ENCODE measurements around the gene LIN7B. TPM values are rescaled to one million over a fixed set of nuclear protein-coding genes. Genes with fewer than 3 reads are reported as not detected.

The LIN7B gene
- total and polyA plus RNA-seq, 4 donors: 2.2 to 3.8 (median 2.8) TPM

GRCh38 chr19:49160450-49161189 is 46.5 kb downstream of the LIN7B start:
- no peak overlapping the region for H3K27ac ChIP-seq (ENCODE audit: low read depth in 1 of 2, low read length in 2 of 2)
- H3K4me1 ChIP-seq (ENCODE audit: control insufficient read depth in 4 of 4, insufficient read depth in 4 of 4, low read length in 3 of 4): peaks cover 3 to 9% (median 5%) of the 10 kb centered on the region in 4 donors
- no peak for DNase-seq (ENCODE audit: low spot score)
- no peak overlapping the region for H3K4me3 ChIP-seq (ENCODE audit: low read depth in 1 of 3, low read length in 3 of 3)
- no peaks in the 10 kb centered on the region for H3K27me3 ChIP-seq (ENCODE audit: control insufficient read depth in 4 of 4, insufficient read depth in 4 of 4, low read length in 3 of 4)
- no peaks in the 10 kb centered on the region for H3K9me3 ChIP-seq (ENCODE audit: control insufficient read depth in 4 of 4, low read length in 3 of 4)
- TF ChIP-seq EGR1 (IDR thresholded peaks at IDR 0.05; ENCODE audit: low read depth in 2 of 2) (no peak), HNF4G (IDR thresholded peaks at IDR 0.05) (no peak), RXRA (IDR thresholded peaks at IDR 0.05) (no peak), NR2F2 (IDR thresholded peaks at IDR 0.05) (no peak), ATF3 (IDR thresholded peaks at IDR 0.05) (no peak), TAF1 (conservative IDR thresholded peaks at IDR 0.05) (no peak), FOXA1 (IDR thresholded peaks at IDR 0.05) (no peak), SP1 (IDR thresholded peaks at IDR 0.05) (no peak), REST (IDR thresholded peaks at IDR 0.05) (no peak), FOXA2 (IDR thresholded peaks at IDR 0.05) (no peak), GABPA (IDR thresholded peaks at IDR 0.05 in 1 of 2, conservative IDR thresholded peaks at IDR 0.05 in 1 of 2) (no peak)
- TF ChIP-seq, protein P1, sequence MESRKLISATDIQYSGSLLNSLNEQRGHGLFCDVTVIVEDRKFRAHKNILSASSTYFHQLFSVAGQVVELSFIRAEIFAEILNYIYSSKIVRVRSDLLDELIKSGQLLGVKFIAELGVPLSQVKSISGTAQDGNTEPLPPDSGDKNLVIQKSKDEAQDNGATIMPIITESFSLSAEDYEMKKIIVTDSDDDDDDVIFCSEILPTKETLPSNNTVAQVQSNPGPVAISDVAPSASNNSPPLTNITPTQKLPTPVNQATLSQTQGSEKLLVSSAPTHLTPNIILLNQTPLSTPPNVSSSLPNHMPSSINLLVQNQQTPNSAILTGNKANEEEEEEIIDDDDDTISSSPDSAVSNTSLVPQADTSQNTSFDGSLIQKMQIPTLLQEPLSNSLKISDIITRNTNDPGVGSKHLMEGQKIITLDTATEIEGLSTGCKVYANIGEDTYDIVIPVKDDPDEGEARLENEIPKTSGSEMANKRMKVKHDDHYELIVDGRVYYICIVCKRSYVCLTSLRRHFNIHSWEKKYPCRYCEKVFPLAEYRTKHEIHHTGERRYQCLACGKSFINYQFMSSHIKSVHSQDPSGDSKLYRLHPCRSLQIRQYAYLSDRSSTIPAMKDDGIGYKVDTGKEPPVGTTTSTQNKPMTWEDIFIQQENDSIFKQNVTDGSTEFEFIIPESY (IDR thresholded peaks at IDR 0.05): no peak
- TF ChIP-seq, protein P2, sequence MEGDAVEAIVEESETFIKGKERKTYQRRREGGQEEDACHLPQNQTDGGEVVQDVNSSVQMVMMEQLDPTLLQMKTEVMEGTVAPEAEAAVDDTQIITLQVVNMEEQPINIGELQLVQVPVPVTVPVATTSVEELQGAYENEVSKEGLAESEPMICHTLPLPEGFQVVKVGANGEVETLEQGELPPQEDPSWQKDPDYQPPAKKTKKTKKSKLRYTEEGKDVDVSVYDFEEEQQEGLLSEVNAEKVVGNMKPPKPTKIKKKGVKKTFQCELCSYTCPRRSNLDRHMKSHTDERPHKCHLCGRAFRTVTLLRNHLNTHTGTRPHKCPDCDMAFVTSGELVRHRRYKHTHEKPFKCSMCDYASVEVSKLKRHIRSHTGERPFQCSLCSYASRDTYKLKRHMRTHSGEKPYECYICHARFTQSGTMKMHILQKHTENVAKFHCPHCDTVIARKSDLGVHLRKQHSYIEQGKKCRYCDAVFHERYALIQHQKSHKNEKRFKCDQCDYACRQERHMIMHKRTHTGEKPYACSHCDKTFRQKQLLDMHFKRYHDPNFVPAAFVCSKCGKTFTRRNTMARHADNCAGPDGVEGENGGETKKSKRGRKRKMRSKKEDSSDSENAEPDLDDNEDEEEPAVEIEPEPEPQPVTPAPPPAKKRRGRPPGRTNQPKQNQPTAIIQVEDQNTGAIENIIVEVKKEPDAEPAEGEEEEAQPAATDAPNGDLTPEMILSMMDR (IDR thresholded peaks at IDR 0.05; ENCODE audit: low read depth, low read length, missing input control): no peak
- 92% methylated on average over 13 of the region's 13 CpGs for WGBS
- H3K9ac ChIP-seq (ENCODE audit: low read depth in 1 of 2, low read length in 2 of 2): no peak overlapping the region
- H3K36me3 ChIP-seq (ENCODE audit: control insufficient read depth in 4 of 4, insufficient read depth in 3 of 4, low read depth in 1 of 4, low read length in 3 of 4): peaks cover 0 to 2% (median 0%) of the 10 kb centered on the region in 4 donors

DNA sequence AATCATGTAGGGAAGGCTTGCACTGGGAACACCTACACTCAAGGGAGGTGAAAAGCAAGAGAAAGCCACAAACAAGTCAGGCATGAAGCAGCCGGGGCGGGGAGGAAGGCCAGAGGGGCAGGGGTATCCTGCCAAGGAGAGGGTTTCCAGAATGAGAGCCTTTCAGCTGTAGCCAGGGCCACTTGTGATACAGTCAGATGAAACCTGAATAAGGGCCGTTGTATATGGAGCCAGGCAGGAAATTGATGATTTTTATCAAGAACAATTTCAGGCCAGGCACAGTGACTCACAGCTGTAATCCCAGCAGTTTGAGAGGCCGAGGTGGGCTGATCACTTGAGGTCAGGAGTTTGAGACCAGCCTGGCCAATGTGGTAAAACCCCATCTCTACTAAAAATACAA is 47.8 kb downstream of the LIN7B start:
- Histone ChIP-seq H3K9me3 (ENCODE audit: control insufficient read depth in 4 of 4, low read length in 3 of 4) (no peaks in the 10 kb centered on the region), H3K4me3 (ENCODE audit: low read depth in 1 of 3, low read length in 3 of 3) (no peak overlapping the region), H3K9ac (ENCODE audit: low read depth in 1 of 2, low read length in 2 of 2) (no peak overlapping the region), H3K27ac (ENCODE audit: low read depth in 1 of 2, low read length in 2 of 2) (no peak overlapping the region), H3K4me1 (ENCODE audit: control insufficient read depth in 4 of 4, insufficient read depth in 4 of 4, low read length in 3 of 4) (peaks cover 3 to 9% (median 6%) of the 10 kb centered on the region in 4 donors), H3K36me3 (ENCODE audit: control insufficient read depth in 4 of 4, insufficient read depth in 3 of 4, low read depth in 1 of 4, low read length in 3 of 4) (peaks cover 0 to 2% (median 0%) of the 10 kb centered on the region in 4 donors), H3K27me3 (ENCODE audit: control insufficient read depth in 4 of 4, insufficient read depth in 4 of 4, low read length in 3 of 4) (no peaks in the 10 kb centered on the region)
- TF ChIP-seq, protein P2 (IDR thresholded peaks at IDR 0.05; ENCODE audit: low read depth, low read length, missing input control): no peak
- TF ChIP-seq SP1 (IDR thresholded peaks at IDR 0.05): no peak
- TF ChIP-seq, protein P1 (IDR thresholded peaks at IDR 0.05): no peak
- DNase-seq (ENCODE audit: low spot score): no peak
- WGBS: 83% methylated on average over 4 of the region's 4 CpGs

Data from liver (tissue), 9 donors.